Body of pancreas (tissue), 4 donors: ENCODE measurements around the gene ESPN. TPM values are rescaled to one million over a fixed set of nuclear protein-coding genes. Genes with fewer than 3 reads are reported as not detected.
A peak's percentile ranks its signal among the peaks of the same experiment; 100 is the strongest.

Experiments
- ATAC-seq: fragments of 150-250 bp; one replicate; pipeline ENCODE4 v1.9.1; 2016
- DNase-seq, 4 donors: peaks; one replicate each; pipeline ENCODE4 v3.0.0-alpha.2; 2019
- H3K27ac ChIP-seq, 4 donors: fragments of 200-600 bp; sonication (generic); 1 replicate in 3 of 4; 2 replicates in 1 of 4; pipeline versions ENCODE4 v1.5.1 to v1.6.1; 2016 to 2019; ENCODE audit warnings: mild to moderate bottlenecking in 1 of 4, mixed read lengths in 1 of 4, moderate library complexity in 1 of 4
- H3K27me3 ChIP-seq, 2 donors: fragments of 200-600 bp; sonication (generic); one replicate each; pipeline ENCODE4 v1.6.0; 2016; ENCODE audit warnings: mild to moderate bottlenecking in 1 of 2
- H3K36me3 ChIP-seq, 2 donors: fragments of 200-600 bp; sonication (generic); replicated peaks in 1 of 2; 2 replicates each; pipeline ENCODE4 v1.5.1; 2016; ENCODE audit warnings: low read depth in 2 of 2; ENCODE audit not compliant: insufficient read depth in 1 of 2
- H3K4me1 ChIP-seq: fragments of 200-600 bp; sonication (generic); one replicate; pipeline ENCODE4 v1.6.0; 2016
- H3K4me3 ChIP-seq, 2 donors: fragments of 200-600 bp; sonication (generic); 1 replicate in 1 of 2; 2 replicates in 1 of 2; pipeline ENCODE4 v1.5.1; 2016 to 2019
- H3K9me3 ChIP-seq, 3 donors: fragments of 200-600 bp; sonication (generic); 1 replicate in 2 of 3; 2 replicates in 1 of 3; pipeline ENCODE4 v1.5.1; 2016
- POLR2A ChIP-seq, 3 donors: fragments of 450-650 bp; IDR thresholded peaks; one replicate each; pipeline ENCODE4 v1.6.1; 2016; ENCODE audit warnings: antibody characterized with exemption in 3 of 3, mild to moderate bottlenecking in 2 of 3
- WGBS, 2 donors: methylation state at CpG; one replicate each; pipeline ENCODE4 v1.1.5; 2017; 5-methylcytosine and 5-hydroxymethylcytosine counted together
- intact Hi-C: fragments of 100-400 bp; cut with DNase I; formaldehyde crosslinking; loops from one replicate; pipeline ENCODE4 v1.15.1; 2023
- total RNA-seq, 2 donors: library from RNA; depleted of rRNA; stranded (reverse); fragments of >200 nt; gene quantifications; one replicate each; pipeline ENCODE4 v1.1.0, GENCODE V29; 2016
- TF ChIP-seq, protein P1 (sequence below), 7 experiments: fragments of 450-650 bp in 4 of 7; fragments of 200-600 bp in 3 of 7; sonication (generic) in 3 of 7; IDR thresholded peaks; one replicate each; pipeline ENCODE4 v1.5.1; 2016 to 2019; ENCODE audit warnings: antibody characterized with exemption in 7 of 7

Gene ESPN, protein sequence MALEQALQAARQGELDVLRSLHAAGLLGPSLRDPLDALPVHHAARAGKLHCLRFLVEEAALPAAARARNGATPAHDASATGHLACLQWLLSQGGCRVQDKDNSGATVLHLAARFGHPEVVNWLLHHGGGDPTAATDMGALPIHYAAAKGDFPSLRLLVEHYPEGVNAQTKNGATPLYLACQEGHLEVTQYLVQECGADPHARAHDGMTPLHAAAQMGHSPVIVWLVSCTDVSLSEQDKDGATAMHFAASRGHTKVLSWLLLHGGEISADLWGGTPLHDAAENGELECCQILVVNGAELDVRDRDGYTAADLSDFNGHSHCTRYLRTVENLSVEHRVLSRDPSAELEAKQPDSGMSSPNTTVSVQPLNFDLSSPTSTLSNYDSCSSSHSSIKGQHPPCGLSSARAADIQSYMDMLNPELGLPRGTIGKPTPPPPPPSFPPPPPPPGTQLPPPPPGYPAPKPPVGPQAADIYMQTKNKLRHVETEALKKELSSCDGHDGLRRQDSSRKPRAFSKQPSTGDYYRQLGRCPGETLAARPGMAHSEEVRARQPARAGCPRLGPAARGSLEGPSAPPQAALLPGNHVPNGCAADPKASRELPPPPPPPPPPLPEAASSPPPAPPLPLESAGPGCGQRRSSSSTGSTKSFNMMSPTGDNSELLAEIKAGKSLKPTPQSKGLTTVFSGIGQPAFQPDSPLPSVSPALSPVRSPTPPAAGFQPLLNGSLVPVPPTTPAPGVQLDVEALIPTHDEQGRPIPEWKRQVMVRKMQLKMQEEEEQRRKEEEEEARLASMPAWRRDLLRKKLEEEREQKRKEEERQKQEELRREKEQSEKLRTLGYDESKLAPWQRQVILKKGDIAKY
- total RNA-seq: 1 to 10 TPM in 1 of 2 donors, under 1 TPM in 1; 0.26 to 4.0 TPM

DNA sequence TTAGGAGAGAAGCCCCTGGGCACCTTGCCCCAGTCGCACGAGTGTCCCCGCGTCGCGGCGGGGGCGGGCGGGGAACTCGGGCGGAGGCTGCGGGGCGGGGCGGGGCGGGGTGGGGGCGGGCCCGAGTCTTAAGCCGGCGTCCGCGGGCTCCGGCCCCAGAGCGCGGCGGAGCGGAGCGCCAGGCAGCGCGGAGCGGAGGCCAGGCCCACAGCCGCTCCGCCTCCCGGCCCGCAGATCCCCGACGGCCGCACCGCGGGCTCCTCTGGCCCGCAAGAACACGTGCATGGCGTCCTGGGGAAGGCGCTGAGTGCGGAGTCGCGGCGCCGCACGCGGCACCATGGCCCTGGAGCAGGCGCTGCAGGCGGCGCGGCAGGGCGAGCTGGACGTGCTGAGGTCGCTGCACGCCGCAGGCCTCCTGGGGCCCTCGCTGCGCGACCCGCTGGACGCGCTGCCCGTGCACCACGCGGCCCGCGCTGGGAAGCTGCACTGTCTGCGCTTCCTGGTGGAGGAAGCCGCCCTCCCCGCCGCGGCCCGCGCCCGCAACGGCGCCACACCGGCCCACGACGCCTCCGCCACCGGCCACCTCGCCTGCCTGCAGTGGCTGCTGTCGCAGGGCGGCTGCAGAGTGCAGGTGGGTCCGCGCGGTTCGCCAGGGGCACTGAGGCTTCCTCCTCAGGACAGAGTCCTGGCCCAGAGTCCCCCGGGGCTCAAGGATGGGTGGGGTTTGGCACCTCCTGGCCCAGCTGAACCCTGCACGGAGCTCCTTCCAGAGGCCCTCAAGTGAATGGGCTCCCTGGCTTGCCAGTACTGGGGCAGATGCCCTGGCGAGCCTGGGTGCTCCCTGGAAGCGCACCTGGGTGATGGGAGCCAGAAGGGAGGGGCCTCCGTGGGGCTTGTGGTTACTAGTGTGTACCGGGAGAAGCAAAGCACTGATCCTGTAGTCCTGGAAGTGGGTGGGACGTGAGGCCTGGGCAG is at the start of gene ESPN:
ESPN (plus strand) TSS at position 158 of the 975 bp plus-strand sequence; CDS start at position 338, 180 bp downstream.
- H3K27me3 ChIP-seq: peaks cover 0 to 21% of the 10 kb centered on the region in 2 donors

DNA sequence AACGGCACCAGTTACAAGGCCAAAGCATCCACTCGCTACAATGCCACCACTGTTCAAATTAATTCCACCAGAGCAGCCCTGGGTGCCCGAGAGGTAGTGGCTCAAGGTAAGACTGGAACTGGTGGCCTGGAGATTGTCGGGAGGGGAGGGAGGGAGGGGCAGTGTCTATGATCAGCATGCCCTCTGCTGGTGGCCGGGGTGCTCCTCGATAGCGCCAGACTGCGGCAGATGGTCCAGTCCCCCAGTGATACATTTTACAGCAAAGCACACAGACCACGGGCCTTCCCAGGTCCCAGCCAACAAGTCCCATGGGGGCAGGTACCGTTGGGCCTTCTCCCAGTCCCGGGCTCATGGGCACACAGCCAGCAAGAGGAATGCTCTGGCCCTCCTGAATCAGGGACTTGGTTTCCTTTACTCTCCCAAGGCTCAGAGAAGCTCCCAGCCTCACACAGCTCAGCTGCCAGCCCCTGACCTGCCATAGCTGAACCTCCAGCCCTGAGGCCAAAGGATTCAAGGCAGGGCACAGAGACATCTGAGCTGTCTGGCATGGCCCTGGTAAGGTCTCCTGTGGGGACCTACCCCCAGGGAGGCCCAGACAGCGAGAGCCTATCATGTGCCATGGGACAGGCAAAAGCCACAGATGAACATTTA is 46.4 kb upstream of the ESPN start:
- no peaks in the 10 kb centered on the region for H3K9me3 ChIP-seq

More for the DNA sequence above, at the start of gene ESPN:
- ATAC-seq: no peak
- Histone ChIP-seq H3K4me1 (peaks cover 39% of the 10 kb centered on the region), H3K27ac (no peak within 1 kb of the TSS), H3K4me3 (no peak within 1 kb of the TSS), H3K36me3 (no peaks in the 10 kb centered on the region), H3K9me3 (no peaks in the 10 kb centered on the region)
- 6% methylated on average over 90 of the region's 99 CpGs; no CpG with 5 or more reads in 1 of the 2 donors for WGBS, 2 donors
- intact Hi-C loops: no loop called here
- DNase-seq: no peak
- no peak for TF ChIP-seq POLR2A (IDR thresholded peaks at IDR 0.05)
- TF ChIP-seq, protein P1, sequence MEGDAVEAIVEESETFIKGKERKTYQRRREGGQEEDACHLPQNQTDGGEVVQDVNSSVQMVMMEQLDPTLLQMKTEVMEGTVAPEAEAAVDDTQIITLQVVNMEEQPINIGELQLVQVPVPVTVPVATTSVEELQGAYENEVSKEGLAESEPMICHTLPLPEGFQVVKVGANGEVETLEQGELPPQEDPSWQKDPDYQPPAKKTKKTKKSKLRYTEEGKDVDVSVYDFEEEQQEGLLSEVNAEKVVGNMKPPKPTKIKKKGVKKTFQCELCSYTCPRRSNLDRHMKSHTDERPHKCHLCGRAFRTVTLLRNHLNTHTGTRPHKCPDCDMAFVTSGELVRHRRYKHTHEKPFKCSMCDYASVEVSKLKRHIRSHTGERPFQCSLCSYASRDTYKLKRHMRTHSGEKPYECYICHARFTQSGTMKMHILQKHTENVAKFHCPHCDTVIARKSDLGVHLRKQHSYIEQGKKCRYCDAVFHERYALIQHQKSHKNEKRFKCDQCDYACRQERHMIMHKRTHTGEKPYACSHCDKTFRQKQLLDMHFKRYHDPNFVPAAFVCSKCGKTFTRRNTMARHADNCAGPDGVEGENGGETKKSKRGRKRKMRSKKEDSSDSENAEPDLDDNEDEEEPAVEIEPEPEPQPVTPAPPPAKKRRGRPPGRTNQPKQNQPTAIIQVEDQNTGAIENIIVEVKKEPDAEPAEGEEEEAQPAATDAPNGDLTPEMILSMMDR (IDR thresholded peaks at IDR 0.05): no peak

DNA sequence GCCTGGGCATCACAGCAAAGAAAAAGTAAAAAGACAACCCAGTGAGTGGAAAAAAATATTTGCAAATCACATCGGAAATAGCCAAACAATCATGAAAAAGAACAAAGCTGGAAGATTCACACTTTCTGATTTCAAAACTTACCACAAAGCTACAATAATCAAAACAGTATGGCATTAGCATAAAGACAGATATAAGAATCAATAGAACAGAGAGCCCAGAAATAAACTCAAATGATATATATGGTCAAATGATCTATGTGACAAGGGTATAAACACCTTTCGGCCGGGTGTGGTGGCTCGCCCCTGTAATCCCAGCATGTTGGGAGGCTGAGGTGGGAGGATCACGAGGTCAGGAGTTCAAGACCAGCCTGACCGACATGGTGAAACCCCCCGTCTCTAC is 44.5 kb upstream of the ESPN start:
- ATAC-seq (no peak), DNase-seq (no peak)
- Histone ChIP-seq H3K36me3 (no peaks in the 10 kb centered on the region), H3K4me1 (peaks cover 6% of the 10 kb centered on the region), H3K9me3 (no peaks in the 10 kb centered on the region), H3K27me3 (no peaks in the 10 kb centered on the region), H3K27ac (no peak overlapping the region), H3K4me3 (no peak overlapping the region)
- WGBS, 2 donors: 91 to 95% methylated on average over 7 of the region's 7 CpGs
- TF ChIP-seq, protein P1 (IDR thresholded peaks at IDR 0.05): no peak
- no peak for TF ChIP-seq POLR2A (IDR thresholded peaks at IDR 0.05)
- intact Hi-C loops: no loop called here

More for the DNA sequence above, 46.4 kb upstream of the ESPN start:
- Histone ChIP-seq H3K27me3 (no peaks in the 10 kb centered on the region), H3K27ac (no peak overlapping the region), H3K4me3 (no peak overlapping the region), H3K36me3 (no peaks in the 10 kb centered on the region), H3K4me1 (peaks cover 12% of the 10 kb centered on the region)
- ATAC-seq (no peak), DNase-seq (peak in 1 of 4 donors; percentile 7)
- WGBS, 2 donors: 69 to 92% methylated on average over 9 to 12 of the region's 12 CpGs
- intact Hi-C loops: no loop called here
- TF ChIP-seq POLR2A (IDR thresholded peaks at IDR 0.05): no peak
- TF ChIP-seq, protein P1 (IDR thresholded peaks at IDR 0.05): no peak

DNA sequence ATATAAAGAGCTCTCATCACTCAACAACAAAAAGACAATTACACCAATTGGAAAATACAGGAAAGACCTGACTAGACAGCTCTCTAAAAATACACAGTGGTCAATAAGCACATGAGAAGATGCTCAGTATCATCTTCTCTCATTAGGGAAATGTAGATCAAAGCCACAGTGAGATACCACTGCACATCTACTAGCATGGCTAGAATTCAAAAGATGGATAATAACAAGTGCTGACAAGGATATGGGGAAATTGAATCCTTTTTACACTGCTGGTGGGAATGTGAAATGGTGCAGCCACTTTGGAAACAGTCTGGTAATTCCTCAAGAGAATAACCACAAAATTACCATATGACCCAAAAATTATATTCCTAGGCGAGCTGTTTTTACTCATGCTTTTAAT is 40.4 kb upstream of the ESPN start:
- DNase-seq (no peak), ATAC-seq (no peak)
- Histone ChIP-seq H3K27ac (no peak overlapping the region), H3K36me3 (no peaks in the 10 kb centered on the region), H3K4me3 (no peak overlapping the region), H3K4me1 (peaks cover 13% of the 10 kb centered on the region), H3K27me3 (no peaks in the 10 kb centered on the region), H3K9me3 (no peaks in the 10 kb centered on the region)
- TF ChIP-seq, protein P1 (IDR thresholded peaks at IDR 0.05): no peak
- no peak for TF ChIP-seq POLR2A (IDR thresholded peaks at IDR 0.05)
- 95% methylated on average over 1 of the region's 1 CpG for WGBS, 2 donors
- intact Hi-C loops: no loop called here
